ENCODE measurements around the gene IFT122. TPM values are rescaled to one million over a fixed set of nuclear protein-coding genes. Genes with fewer than 3 reads are reported as not detected.

Gene IFT122
- total RNA-seq, 4 donors from 2014 or later = 36.6 to 74.4 (median 43.3) TPM

GRCh38 chr3:129403450-129403849 is 36.6 kb upstream of the IFT122 start:
- H3K4me3 ChIP-seq = no peak overlapping the region
- DNase-seq (ENCODE audit: low spot score in 2 of 2) = no peak
- H3K27ac ChIP-seq = no peak overlapping the region
- 66 to 80% methylated on average over 5 to 7 of the region's 7 CpGs for WGBS, 2 donors
- no peaks in the 10 kb centered on the region for H3K36me3 ChIP-seq
- H3K9me3 ChIP-seq = no peaks in the 10 kb centered on the region
- H3K4me1 ChIP-seq = peaks cover 0 to 4% (median 2%) of the 10 kb centered on the region in 4 donors
- H3K27me3 ChIP-seq = no peaks in the 10 kb centered on the region
- TF ChIP-seq CTCF (IDR thresholded peaks at IDR 0.05) = no peak
- no peak for TF ChIP-seq POLR2A (IDR thresholded peaks at IDR 0.05)
- TF ChIP-seq EP300 (IDR thresholded peaks at IDR 0.05) = no peak

- DNase-seq (ENCODE audit: low spot score in 2 of 2) = no peak
- no peak overlapping the region for H3K4me3 ChIP-seq
- no peak overlapping the region for H3K27ac ChIP-seq
- H3K9me3 ChIP-seq = no peaks in the 10 kb centered on the region
- H3K27me3 ChIP-seq = no peaks in the 10 kb centered on the region
- TF ChIP-seq POLR2A (IDR thresholded peaks at IDR 0.05) (no peak), CTCF (IDR thresholded peaks at IDR 0.05) (no peak), EP300 (IDR thresholded peaks at IDR 0.05) (no peak)
- no peaks in the 10 kb centered on the region for H3K4me1 ChIP-seq
- 76 to 78% methylated on average over 7 to 8 of the region's 8 CpGs for WGBS, 2 donors
- H3K36me3 ChIP-seq = no peaks in the 10 kb centered on the region
Observed at GRCh38 chr3:129404130-129404529, 35.9 kb upstream of the IFT122 start.

GRCh38 chr3:129404610-129405009 is 35.4 kb upstream of the IFT122 start:
- Histone ChIP-seq H3K27ac (no peak overlapping the region), H3K36me3 (no peaks in the 10 kb centered on the region), H3K4me3 (no peak overlapping the region), H3K27me3 (no peaks in the 10 kb centered on the region), H3K9me3 (no peaks in the 10 kb centered on the region), H3K4me1 (no peaks in the 10 kb centered on the region)
- WGBS, 2 donors = 77 to 81% methylated on average over 5 of the region's 5 CpGs
- TF ChIP-seq CTCF (IDR thresholded peaks at IDR 0.05) (no peak), EP300 (IDR thresholded peaks at IDR 0.05) (no peak), POLR2A (IDR thresholded peaks at IDR 0.05) (no peak)
- no peak for DNase-seq (ENCODE audit: low spot score in 2 of 2)

- Histone ChIP-seq H3K4me1 (no peaks in the 10 kb centered on the region), H3K4me3 (no peak overlapping the region), H3K9me3 (no peaks in the 10 kb centered on the region), H3K36me3 (no peaks in the 10 kb centered on the region), H3K27ac (no peak overlapping the region), H3K27me3 (no peaks in the 10 kb centered on the region)
- DNase-seq (ENCODE audit: low spot score in 2 of 2) = no peak
- 77 to 80% methylated on average over 2 of the region's 2 CpGs for WGBS, 2 donors
- TF ChIP-seq POLR2A (IDR thresholded peaks at IDR 0.05) (no peak), CTCF (IDR thresholded peaks at IDR 0.05) (no peak), EP300 (IDR thresholded peaks at IDR 0.05) (no peak)
Observed at GRCh38 chr3:129409541-129409940, 30.5 kb upstream of the IFT122 start.

GRCh38 chr3:129410971-129411370 is 29.1 kb upstream of the IFT122 start:
- H3K4me3 ChIP-seq = no peak overlapping the region
- H3K4me1 ChIP-seq = no peaks in the 10 kb centered on the region
- H3K27me3 ChIP-seq = no peaks in the 10 kb centered on the region
- no peaks in the 10 kb centered on the region for H3K9me3 ChIP-seq
- no peak for DNase-seq (ENCODE audit: low spot score in 2 of 2)
- no peak for TF ChIP-seq CTCF (IDR thresholded peaks at IDR 0.05)
- TF ChIP-seq EP300 (IDR thresholded peaks at IDR 0.05) = no peak
- TF ChIP-seq POLR2A (IDR thresholded peaks at IDR 0.05) = no peak
- WGBS, 2 donors = 86 to 88% methylated on average over 17 of the region's 17 CpGs
- H3K36me3 ChIP-seq = no peaks in the 10 kb centered on the region
- H3K27ac ChIP-seq = no peak overlapping the region

Data from tibial nerve (tissue), 4 donors.